HEK293 (cell line): Measurements from ENCODE around the gene ELFN1.
A peak's percentile ranks its signal among the peaks of the same experiment; 100 is the strongest.

ENCODE experiments used
- CTCF ChIA-PET: fragments of 350-600 bp; formaldehyde crosslinking; extraction: SDS; loops from one replicate; lab custom pipeline; 2021; ENCODE audit warnings: antibody characterized with exemption; lab: Yijun Ruan, JAX
- POLR2A ChIA-PET: fragments of 300-600 bp; formaldehyde crosslinking; extraction: SDS; loops from one replicate; lab custom pipeline; 2020; ENCODE audit warnings: antibody characterized with exemption, inconsistent platforms; lab: Yijun Ruan, JAX
- H3K27ac ChIP-seq: fragments of 200-500 bp; sonication (Bioruptor generic); 2 replicates; pipeline ENCODE4 v1.5.1; 2014; ENCODE audit warnings: low read depth, low read length, control low read depth, inconsistent platforms; ENCODE audit errors: extremely low read depth
- H3K36me3 ChIP-seq, 2 experiments: fragments of 200-500 bp in 1 of 2; sonication (Bioruptor generic) in 1 of 2; 1 replicate in 1 of 2; 2 replicates in 1 of 2; pipeline ENCODE4 v1.5.1; 2014 to 2017; ENCODE audit warnings: inconsistent platforms in 2 of 2, low read length in 2 of 2; ENCODE audit not compliant: control insufficient read depth in 2 of 2, insufficient read depth in 1 of 2
- H3K4me1 ChIP-seq: fragments of 200-500 bp; sonication (Bioruptor generic); 2 replicates; pipeline ENCODE4 v1.5.1; 2014; ENCODE audit warnings: mild to moderate bottlenecking, low read length, inconsistent platforms; ENCODE audit not compliant: control insufficient read depth, insufficient read depth
- H3K4me3 ChIP-seq: 2 replicates; pipeline ENCODE4 v1.5.1; 2011; ENCODE audit warnings: low read depth, mild to moderate bottlenecking, control low read depth, low read length, moderate library complexity
- H3K9me3 ChIP-seq: fragments of 200-500 bp; sonication (Bioruptor generic); 2 replicates; pipeline ENCODE4 v1.5.1; 2014; ENCODE audit warnings: low read depth, low read length, inconsistent platforms; ENCODE audit not compliant: control insufficient read depth, insufficient read depth
- CTCF ChIP-seq: fragments of 450-650 bp; formaldehyde crosslinking; IDR thresholded peaks from 2 replicates; pipeline ENCODE4 v1.5.1; 2016; ENCODE audit warnings: missing biosample characterization, missing genetic modification characterization
- EGR2 ChIP-seq: fragments of 450-650 bp; formaldehyde crosslinking; IDR thresholded peaks from 2 replicates; pipeline ENCODE4 v1.5.1; 2016; ENCODE audit warnings: low read depth, missing biosample characterization, missing genetic modification characterization
- HIC1 ChIP-seq: fragments of 450-650 bp; formaldehyde crosslinking; IDR thresholded peaks from 2 replicates; pipeline ENCODE4 v1.5.1; 2016; ENCODE audit warnings: missing biosample characterization, missing genetic modification characterization
- KLF1 ChIP-seq: fragments of 450-650 bp; formaldehyde crosslinking; IDR thresholded peaks from 2 replicates; pipeline ENCODE4 v1.5.1; 2016; ENCODE audit warnings: missing biosample characterization, missing genetic modification characterization
- KLF7 ChIP-seq: fragments of 450-650 bp; formaldehyde crosslinking; IDR thresholded peaks from 2 replicates; pipeline ENCODE4 v1.5.1; 2016; ENCODE audit warnings: missing biosample characterization, missing genetic modification characterization, borderline replicate concordance
- SP2 ChIP-seq: fragments of 450-650 bp; formaldehyde crosslinking; IDR thresholded peaks from 2 replicates; pipeline ENCODE4 v1.5.1; 2016; ENCODE audit warnings: missing biosample characterization, missing genetic modification characterization
- SP3 ChIP-seq: fragments of 450-650 bp; formaldehyde crosslinking; IDR thresholded peaks from 2 replicates; pipeline ENCODE4 v1.5.1; 2016; ENCODE audit warnings: missing biosample characterization, missing genetic modification characterization
- TCF7L2 ChIP-seq: IDR thresholded peaks from 2 replicates; pipeline ENCODE4 v1.6.1; 2011; ENCODE audit warnings: low read depth, mild to moderate bottlenecking, inconsistent platforms, low read length, moderate library complexity, borderline replicate concordance
- ZBTB20 ChIP-seq: fragments of 450-650 bp; formaldehyde crosslinking; IDR thresholded peaks from 2 replicates; pipeline ENCODE4 v1.5.1; 2016; ENCODE audit warnings: missing biosample characterization, missing genetic modification characterization
- ZBTB48 ChIP-seq: fragments of 450-650 bp; formaldehyde crosslinking; IDR thresholded peaks from 2 replicates; pipeline ENCODE4 v1.5.1; 2016; ENCODE audit warnings: missing biosample characterization, missing genetic modification characterization
- ZBTB6 ChIP-seq: fragments of 450-650 bp; formaldehyde crosslinking; IDR thresholded peaks from 2 replicates; pipeline ENCODE4 v1.5.1; 2017; ENCODE audit warnings: missing biosample characterization, missing genetic modification characterization
- ZFHX2 ChIP-seq: fragments of 450-650 bp; formaldehyde crosslinking; conservative IDR thresholded peaks from 2 replicates; pipeline ENCODE4 v1.5.1; 2016; ENCODE audit warnings: missing biosample characterization, missing genetic modification characterization
- ZFP3 ChIP-seq: fragments of 450-650 bp; formaldehyde crosslinking; IDR thresholded peaks from 2 replicates; pipeline ENCODE4 v1.5.1; 2016; ENCODE audit warnings: low read depth, missing biosample characterization, missing genetic modification characterization
- ZIC2 ChIP-seq: fragments of 450-650 bp; formaldehyde crosslinking; IDR thresholded peaks from 2 replicates; pipeline ENCODE4 v1.5.1; 2016; ENCODE audit warnings: missing biosample characterization, missing genetic modification characterization
- ZNF138 ChIP-seq: fragments of 450-650 bp; formaldehyde crosslinking; IDR thresholded peaks from 2 replicates; pipeline ENCODE4 v1.5.1; 2016; ENCODE audit warnings: missing biosample characterization, missing genetic modification characterization, borderline replicate concordance
- ZNF157 ChIP-seq: fragments of 450-650 bp; formaldehyde crosslinking; IDR thresholded peaks from 2 replicates; pipeline ENCODE4 v1.5.1; 2016; ENCODE audit warnings: missing biosample characterization, missing genetic modification characterization
- ZNF18 ChIP-seq: fragments of 450-650 bp; formaldehyde crosslinking; IDR thresholded peaks from 2 replicates; pipeline ENCODE4 v1.5.1; 2016; ENCODE audit warnings: missing biosample characterization, missing genetic modification characterization
- ZNF211 ChIP-seq: fragments of 450-650 bp; formaldehyde crosslinking; IDR thresholded peaks from 2 replicates; pipeline ENCODE4 v1.5.1; 2016; ENCODE audit warnings: low read depth, missing biosample characterization, missing genetic modification characterization
- ZNF266 ChIP-seq: fragments of 450-650 bp; formaldehyde crosslinking; IDR thresholded peaks from 2 replicates; pipeline ENCODE4 v1.5.1; 2016; ENCODE audit warnings: missing biosample characterization, missing genetic modification characterization, low read depth
- ZNF311 ChIP-seq: fragments of 450-650 bp; formaldehyde crosslinking; IDR thresholded peaks from 2 replicates; pipeline ENCODE4 v1.5.1; 2017; ENCODE audit warnings: missing biosample characterization, missing genetic modification characterization, borderline replicate concordance
- ZNF350 ChIP-seq: fragments of 450-650 bp; formaldehyde crosslinking; IDR thresholded peaks from 2 replicates; pipeline ENCODE4 v1.5.0; 2017; ENCODE audit warnings: missing biosample characterization, mild to moderate bottlenecking, missing genetic modification characterization
- ZNF549 ChIP-seq: fragments of 450-650 bp; IDR thresholded peaks from 2 replicates; pipeline ENCODE4 v1.5.1; 2018; ENCODE audit warnings: missing biosample characterization, missing genetic modification characterization, mild to moderate bottlenecking, inconsistent platforms, moderate library complexity
- ZNF621 ChIP-seq: fragments of 450-650 bp; formaldehyde crosslinking; IDR thresholded peaks from 2 replicates; pipeline ENCODE4 v1.5.1; 2017; ENCODE audit warnings: missing biosample characterization, missing genetic modification characterization
- ZNF629 ChIP-seq: fragments of 450-650 bp; formaldehyde crosslinking; IDR thresholded peaks from 2 replicates; pipeline ENCODE4 v1.5.1; 2017; ENCODE audit warnings: missing biosample characterization, missing genetic modification characterization
- ZNF664 ChIP-seq: fragments of 450-650 bp; formaldehyde crosslinking; IDR thresholded peaks from 2 replicates; pipeline ENCODE4 v1.5.1; 2016; ENCODE audit warnings: missing biosample characterization, missing genetic modification characterization
- ZNF704 ChIP-seq: fragments of 450-650 bp; formaldehyde crosslinking; IDR thresholded peaks from 2 replicates; pipeline ENCODE4 v1.5.1; 2016; ENCODE audit warnings: missing biosample characterization, missing genetic modification characterization
- ZNF76 ChIP-seq: fragments of 450-650 bp; formaldehyde crosslinking; IDR thresholded peaks from 2 replicates; pipeline ENCODE4; 2016; ENCODE audit warnings: low read depth, missing biosample characterization, missing genetic modification characterization, borderline replicate concordance
- ZNF777 ChIP-seq: fragments of 450-650 bp; formaldehyde crosslinking; IDR thresholded peaks from 2 replicates; pipeline ENCODE4 v1.5.1; 2017; ENCODE audit warnings: missing biosample characterization, missing genetic modification characterization, borderline replicate concordance
- ZNF791 ChIP-seq: fragments of 450-650 bp; formaldehyde crosslinking; IDR thresholded peaks from 2 replicates; pipeline ENCODE4 v1.5.1; 2016; ENCODE audit warnings: missing biosample characterization, missing genetic modification characterization

Gene ELFN1

GRCh38 chr7:1748076-1748838 is 78.2 kb downstream of the ELFN1 start:
- Histone ChIP-seq H3K36me3 (no peaks in the 10 kb centered on the region), H3K4me3 (no peak overlapping the region), H3K4me1 (0 out of 2 replicates have a peak, but pooled peaks cover under 1% of the 10 kb centered on the region), H3K9me3 (no peaks in the 10 kb centered on the region), H3K27ac (no peak overlapping the region)
- TF ChIP-seq EGR2 (tag by site-specific recombination): peak; percentile 97
- TF ChIP-seq ZIC2 (tag by site-specific recombination): 0 out of 2 replicates have a peak, but pooled peaks have one; percentile 30
- no peak for TF ChIP-seq ZNF211
- no peak for TF ChIP-seq SP3 (tag by site-specific recombination)
- no peak for TF ChIP-seq ZNF76 (tag by site-specific recombination)
- TF ChIP-seq ZFP3: no peak
- no peak for TF ChIP-seq KLF7 (tag by site-specific recombination)
- no peak for TF ChIP-seq TCF7L2
- TF ChIP-seq SP2 (tag by site-specific recombination): peak; percentile 31
- TF ChIP-seq ZBTB48: no peak
- TF ChIP-seq ZNF704 (tag by site-specific recombination): no peak
- TF ChIP-seq ZNF350 (tag by site-specific recombination): no peak
- peak; percentile 96 for TF ChIP-seq ZFHX2
- TF ChIP-seq ZNF621: no peak
- peak; percentile 75 for TF ChIP-seq KLF1 (tag by site-specific recombination)
- TF ChIP-seq HIC1: no peak
- no peak for TF ChIP-seq ZBTB6 (tag by site-specific recombination)
- ChIA-PET POLR2A (no interaction called here), CTCF (no interaction called here)

- no peak overlapping the region for H3K27ac ChIP-seq
- CTCF ChIA-PET: interaction anchor here (0.6 kb wide), 1 partner anchor 690 kb away, joined by 4 read pairs; no protein-coding TSS in a partner anchor
- H3K36me3 ChIP-seq: no peaks in the 10 kb centered on the region
- POLR2A ChIA-PET: no interaction called here
- no peak for TF ChIP-seq ZNF549
- TF ChIP-seq ZNF18 (tag by site-specific recombination): no peak
- no peak for TF ChIP-seq ZNF791 (tag by site-specific recombination)
- TF ChIP-seq ZNF664 (tag by site-specific recombination): no peak
- TF ChIP-seq ZNF138 (tag by site-specific recombination): no peak
- no peak for TF ChIP-seq CTCF
- TF ChIP-seq ZNF311 (tag by site-specific recombination): no peak
- no peak for TF ChIP-seq ZBTB20 (tag by site-specific recombination)
- TF ChIP-seq ZNF777 (tag by site-specific recombination): no peak
- no peak for TF ChIP-seq KLF1 (tag by site-specific recombination)
- no peak for TF ChIP-seq ZNF157 (tag by site-specific recombination)
- no peak for TF ChIP-seq ZNF629 (tag by site-specific recombination)
- no peak for TF ChIP-seq ZNF266 (tag by site-specific recombination)
- no peak overlapping the region for H3K4me3 ChIP-seq
- no peaks in the 10 kb centered on the region for H3K4me1 ChIP-seq
- no peaks in the 10 kb centered on the region for H3K9me3 ChIP-seq
These were observed 78.7 kb downstream of the ELFN1 start for GRCh38 chr7:1748839-1749173.
